ENCODE data around the gene RAB11FIP5.
"Not testable (repeated sequence)": the region's sequence is repeated elsewhere in the genome, so short reads cannot be mapped to it uniquely, and the experiment has no call there.

The RAB11FIP5 gene

GRCh38 chr2:73119611-73120239 is 7.0 kb upstream of the RAB11FIP5 start:
- H3K27ac Mint-ChIP-seq; H3K36me3 Mint-ChIP-seq (ENCODE audit: low read depth); H3K4me3 Mint-ChIP-seq; H3K4me1 Mint-ChIP-seq (ENCODE audit: low read depth); H3K9me3 Mint-ChIP-seq; intact Hi-C loops (cut with micrococcal nuclease): not testable (repeated sequence)
- H3K27me3 Mint-ChIP-seq, result peaks cover 43% of the 10 kb centered on the region

GRCh38 chr2:73117441-73117840 is 4.7 kb upstream of the RAB11FIP5 start:
- H3K27me3 Mint-ChIP-seq, result peaks cover 39% of the 10 kb centered on the region
- intact Hi-C loops (cut with micrococcal nuclease), result no loop called here
- H3K36me3 Mint-ChIP-seq (ENCODE audit: low read depth), result no peaks in the 10 kb centered on the region
- H3K4me1 Mint-ChIP-seq (ENCODE audit: low read depth), result no peaks in the 10 kb centered on the region
- no peak overlapping the region for H3K27ac Mint-ChIP-seq
- H3K9me3 Mint-ChIP-seq, result no peaks in the 10 kb centered on the region
- no peak overlapping the region for H3K4me3 Mint-ChIP-seq

- peaks cover 47% of the 10 kb centered on the region for H3K27me3 Mint-ChIP-seq
- peaks cover 9% of the 10 kb centered on the region for H3K4me1 Mint-ChIP-seq (ENCODE audit: low read depth)
- no peak overlapping the region for H3K4me3 Mint-ChIP-seq
- H3K36me3 Mint-ChIP-seq (ENCODE audit: low read depth), result no peaks in the 10 kb centered on the region
- no peaks in the 10 kb centered on the region for H3K9me3 Mint-ChIP-seq
- intact Hi-C loops (cut with micrococcal nuclease), result no loop called here
- no peak overlapping the region for H3K27ac Mint-ChIP-seq
These were observed 3.6 kb upstream of the RAB11FIP5 start for GRCh38 chr2:73116182-73116960.

- Mint-ChIP-seq H3K4me1 (ENCODE audit: low read depth) (peaks cover 18% of the 10 kb centered on the region), H3K27ac (no peak overlapping the region), H3K4me3 (no peak overlapping the region), H3K36me3 (ENCODE audit: low read depth) (no peaks in the 10 kb centered on the region), H3K27me3 (peaks cover 62% of the 10 kb centered on the region), H3K9me3 (no peaks in the 10 kb centered on the region)
- intact Hi-C loops (cut with micrococcal nuclease), result no loop called here
These were observed 1.6 kb upstream of the RAB11FIP5 start for GRCh38 chr2:73114273-73114867.

GRCh38 chr2:73112026-73112912 is 479 bp downstream of the RAB11FIP5 start:
- peaks cover 24% of the 10 kb centered on the region for H3K4me1 Mint-ChIP-seq (ENCODE audit: low read depth)

GRCh38 chr2:73111073-73112025 is 1.4 kb downstream of the RAB11FIP5 start:
- Mint-ChIP-seq H3K4me3 (peak overlapping the region; percentile 58), H3K9me3 (no peaks in the 10 kb centered on the region), H3K27me3 (peaks cover 67% of the 10 kb centered on the region), H3K27ac (no peak overlapping the region), H3K4me1 (ENCODE audit: low read depth) (peaks cover 28% of the 10 kb centered on the region), H3K36me3 (ENCODE audit: low read depth) (no peaks in the 10 kb centered on the region)
- intact Hi-C loops (cut with micrococcal nuclease), result no loop called here

More at GRCh38 chr2:73112026-73112912, 479 bp downstream of the RAB11FIP5 start:
- peak overlapping the region; percentile 58 for H3K4me3 Mint-ChIP-seq
- H3K27ac Mint-ChIP-seq, result no peak overlapping the region
- intact Hi-C loops (cut with micrococcal nuclease), result no loop called here
- no peaks in the 10 kb centered on the region for H3K9me3 Mint-ChIP-seq
- no peaks in the 10 kb centered on the region for H3K36me3 Mint-ChIP-seq (ENCODE audit: low read depth)
- peaks cover 72% of the 10 kb centered on the region for H3K27me3 Mint-ChIP-seq

- peaks cover 28% of the 10 kb centered on the region for H3K4me1 Mint-ChIP-seq (ENCODE audit: low read depth)
- no peaks in the 10 kb centered on the region for H3K9me3 Mint-ChIP-seq
- H3K27me3 Mint-ChIP-seq, result peaks cover 61% of the 10 kb centered on the region
- H3K27ac Mint-ChIP-seq, result no peak overlapping the region
- H3K36me3 Mint-ChIP-seq (ENCODE audit: low read depth), result no peaks in the 10 kb centered on the region
- intact Hi-C loops (cut with micrococcal nuclease), result no loop called here
- no peak overlapping the region for H3K4me3 Mint-ChIP-seq
These were observed 2.3 kb downstream of the RAB11FIP5 start for GRCh38 chr2:73110168-73111072.

- peaks cover 31% of the 10 kb centered on the region for H3K4me1 Mint-ChIP-seq (ENCODE audit: low read depth)
- no peaks in the 10 kb centered on the region for H3K36me3 Mint-ChIP-seq (ENCODE audit: low read depth)
- H3K27me3 Mint-ChIP-seq, result peaks cover 53% of the 10 kb centered on the region
- H3K27ac Mint-ChIP-seq, result no peak overlapping the region
- intact Hi-C loops (cut with micrococcal nuclease), result no loop called here
- no peak overlapping the region for H3K4me3 Mint-ChIP-seq
- no peaks in the 10 kb centered on the region for H3K9me3 Mint-ChIP-seq
These were observed 3.1 kb downstream of the RAB11FIP5 start for GRCh38 chr2:73109431-73110167.

GRCh38 chr2:73107211-73107926 is 5.4 kb downstream of the RAB11FIP5 start:
- intact Hi-C loops (cut with micrococcal nuclease), result no loop called here
- Mint-ChIP-seq H3K27me3 (peaks cover 45% of the 10 kb centered on the region), H3K4me1 (ENCODE audit: low read depth) (peaks cover 34% of the 10 kb centered on the region), H3K36me3 (ENCODE audit: low read depth) (no peaks in the 10 kb centered on the region), H3K9me3 (no peaks in the 10 kb centered on the region), H3K4me3 (no peak overlapping the region), H3K27ac (no peak overlapping the region)

- H3K27me3 Mint-ChIP-seq, result peaks cover 40% of the 10 kb centered on the region
- no peak overlapping the region for H3K4me3 Mint-ChIP-seq
- H3K4me1 Mint-ChIP-seq (ENCODE audit: low read depth), result peaks cover 29% of the 10 kb centered on the region
- no peaks in the 10 kb centered on the region for H3K9me3 Mint-ChIP-seq
- H3K36me3 Mint-ChIP-seq (ENCODE audit: low read depth), result no peaks in the 10 kb centered on the region
- intact Hi-C loops (cut with micrococcal nuclease), result no loop called here
- H3K27ac Mint-ChIP-seq, result no peak overlapping the region
These were observed 6.0 kb downstream of the RAB11FIP5 start for GRCh38 chr2:73106791-73107190.

- intact Hi-C loops (cut with micrococcal nuclease), result no loop called here
- H3K9me3 Mint-ChIP-seq, result no peaks in the 10 kb centered on the region
- H3K27me3 Mint-ChIP-seq, result peaks cover 27% of the 10 kb centered on the region
- no peak overlapping the region for H3K4me3 Mint-ChIP-seq
- no peak overlapping the region for H3K27ac Mint-ChIP-seq
- peaks cover 17% of the 10 kb centered on the region for H3K4me1 Mint-ChIP-seq (ENCODE audit: low read depth)
- H3K36me3 Mint-ChIP-seq (ENCODE audit: low read depth), result no peaks in the 10 kb centered on the region
These were observed 7.2 kb downstream of the RAB11FIP5 start for GRCh38 chr2:73105511-73105971.
